Stomach (tissue), 9 donors: ENCODE data around the gene STX4. TPM values are rescaled to one million over a fixed set of nuclear protein-coding genes. Genes with fewer than 3 reads are reported as not detected.

Experiments
- DNase-seq, 2 donors: peaks; one replicate each; pipeline versions ENCODE4 v3.0.0 to v3.0.0-alpha.2; 2013 to 2019
- H3K27ac ChIP-seq, 5 donors: fragments of 200-600 bp in 4 of 5; sonication (generic) in 4 of 5; one replicate each; pipeline ENCODE4 v1.5.1; 2013 to 2019; ENCODE audit warnings: mild to moderate bottlenecking in 1 of 5, moderate library complexity in 1 of 5
- H3K27me3 ChIP-seq, 3 donors: fragments of 200-600 bp; sonication (generic); one replicate each; pipeline ENCODE4 v1.5.1; 2017 to 2019; ENCODE audit warnings: mixed run types in 1 of 3
- H3K36me3 ChIP-seq, 4 donors: fragments of 200-600 bp; sonication (generic); 1 replicate in 3 of 4; 2 replicates in 1 of 4; pipeline ENCODE4 v1.5.1; 2016 to 2019
- H3K4me1 ChIP-seq, 4 donors: fragments of 200-600 bp; sonication (generic); one replicate each; pipeline ENCODE4 v1.5.1; 2016 to 2019
- H3K4me3 ChIP-seq, 4 donors: fragments of 200-600 bp; sonication (generic) in 3 of 4; one replicate each; pipeline ENCODE4 v1.5.1; 2016 to 2019; ENCODE audit warnings: mild to moderate bottlenecking in 1 of 4
- H3K9me3 ChIP-seq, 4 donors: fragments of 200-600 bp; sonication (generic); one replicate each; pipeline ENCODE4 v1.5.1; 2016 to 2019
- EP300 ChIP-seq: sonication (generic); formaldehyde crosslinking; IDR thresholded peaks from one replicate; pipeline ENCODE4 v1.6.1; 2017; ENCODE audit warnings: antibody characterized with exemption
- POLR2A ChIP-seq, 4 donors: fragments of 450-650 bp; IDR thresholded peaks; one replicate each; pipeline ENCODE4 v1.6.1; 2016; ENCODE audit warnings: antibody characterized with exemption in 4 of 4, control low read depth in 2 of 4, mild to moderate bottlenecking in 1 of 4, moderate library complexity in 1 of 4
- POLR2AphosphoS5 ChIP-seq, 3 donors: sonication (generic); formaldehyde crosslinking; IDR thresholded peaks; one replicate each; pipeline ENCODE4 v1.6.1; 2016; ENCODE audit warnings: antibody characterized with exemption in 3 of 3
- WGBS, 5 donors: extraction: QIAGEN DNeasy Blood & Tissue Kit in 3 of 5; methylation state at CpG; one replicate each; pipeline versions ENCODE4 v1.1.5 to v1.1.7; 2013 to 2018; 5-methylcytosine and 5-hydroxymethylcytosine counted together
- intact Hi-C: fragments of 100-400 bp; cut with DNase I; formaldehyde crosslinking; loops from one replicate; pipeline ENCODE4 v1.15.1; 2023; ENCODE audit warnings: low total_unique reads
- polyA plus RNA-seq, 3 donors: library from polyadenylated mRNA; stranded (reverse); fragments of 200-250 nt; gene quantifications; one replicate each; pipeline ENCODE4 v1.2.3, GENCODE V29; 2013
- total RNA-seq, 5 donors: library from RNA; depleted of rRNA; stranded (reverse); fragments of >200 nt; gene quantifications; one replicate each; pipeline versions ENCODE4 v1.1.0 to v1.2.3, GENCODE V29; 2014 to 2016
- TF ChIP-seq, protein P1 (sequence below), 7 experiments: fragments of 450-650 bp in 4 of 7; fragments of 200-600 bp in 3 of 7; sonication (generic) in 3 of 7; IDR thresholded peaks; one replicate each; pipeline ENCODE4 v1.5.1; 2016 to 2019; ENCODE audit warnings: antibody characterized with exemption in 7 of 7, control low read depth in 2 of 7, mild to moderate bottlenecking in 1 of 7
- donor health status: healthy with polysubstance abuse.
- donor health status: Bipolar disorder and iron deficiency.
- donor health status: healthy.

Gene STX4
- total and polyA plus RNA-seq, 8 donors, result 13.8 to 254 (median 60.2) TPM

DNA sequence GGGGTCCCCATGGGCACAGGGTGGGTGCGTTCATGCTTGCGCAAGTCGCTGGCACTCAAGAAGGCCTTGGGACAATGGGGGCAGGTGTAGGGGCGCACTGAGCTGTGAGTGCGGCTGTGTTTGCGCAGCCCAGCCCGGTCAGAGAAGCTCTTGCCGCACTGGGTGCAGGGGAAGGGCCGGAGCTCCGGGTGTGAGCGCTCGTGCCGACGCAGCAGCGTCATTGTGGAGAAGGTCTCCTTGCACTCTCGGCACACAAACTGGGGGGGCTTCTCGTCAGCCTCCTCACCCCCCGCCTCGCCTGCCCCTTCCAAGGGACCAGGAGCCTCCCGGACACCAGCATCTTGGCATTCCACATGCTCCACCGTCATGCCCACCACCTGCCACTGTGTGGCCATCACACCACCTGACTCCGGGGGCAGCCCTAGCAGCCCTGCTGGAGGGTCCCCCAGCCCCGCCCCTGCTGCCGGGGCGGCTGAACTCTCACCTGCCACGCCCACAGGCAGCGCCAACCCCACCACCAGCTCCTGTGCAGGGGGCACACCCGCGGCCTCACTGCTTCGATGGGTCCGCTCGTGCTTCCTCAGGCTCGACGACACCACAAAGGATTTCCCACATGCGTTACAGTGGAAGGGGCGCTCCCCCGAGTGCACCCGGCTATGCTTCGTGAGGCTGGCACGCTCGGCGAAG is 27.9 kb downstream of the STX4 start:
- WGBS, 5 donors, result 94 to 97% (median 95%) methylated on average over 34 to 42 of the region's 42 CpGs
- no peak overlapping the region for H3K27ac ChIP-seq
- peaks cover 19 to 59% (median 42%) of the 10 kb centered on the region in 4 donors for H3K36me3 ChIP-seq
- no peak for DNase-seq
- no peak for TF ChIP-seq POLR2AphosphoS5 (IDR thresholded peaks at IDR 0.05)
- TF ChIP-seq POLR2A (IDR thresholded peaks at IDR 0.05), result no peak
- TF ChIP-seq EP300, result no peak
- TF ChIP-seq, protein P1, sequence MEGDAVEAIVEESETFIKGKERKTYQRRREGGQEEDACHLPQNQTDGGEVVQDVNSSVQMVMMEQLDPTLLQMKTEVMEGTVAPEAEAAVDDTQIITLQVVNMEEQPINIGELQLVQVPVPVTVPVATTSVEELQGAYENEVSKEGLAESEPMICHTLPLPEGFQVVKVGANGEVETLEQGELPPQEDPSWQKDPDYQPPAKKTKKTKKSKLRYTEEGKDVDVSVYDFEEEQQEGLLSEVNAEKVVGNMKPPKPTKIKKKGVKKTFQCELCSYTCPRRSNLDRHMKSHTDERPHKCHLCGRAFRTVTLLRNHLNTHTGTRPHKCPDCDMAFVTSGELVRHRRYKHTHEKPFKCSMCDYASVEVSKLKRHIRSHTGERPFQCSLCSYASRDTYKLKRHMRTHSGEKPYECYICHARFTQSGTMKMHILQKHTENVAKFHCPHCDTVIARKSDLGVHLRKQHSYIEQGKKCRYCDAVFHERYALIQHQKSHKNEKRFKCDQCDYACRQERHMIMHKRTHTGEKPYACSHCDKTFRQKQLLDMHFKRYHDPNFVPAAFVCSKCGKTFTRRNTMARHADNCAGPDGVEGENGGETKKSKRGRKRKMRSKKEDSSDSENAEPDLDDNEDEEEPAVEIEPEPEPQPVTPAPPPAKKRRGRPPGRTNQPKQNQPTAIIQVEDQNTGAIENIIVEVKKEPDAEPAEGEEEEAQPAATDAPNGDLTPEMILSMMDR (IDR thresholded peaks at IDR 0.05), result no peak
- intact Hi-C loops, result no loop called here
- no peak overlapping the region for H3K4me3 ChIP-seq
- H3K4me1 ChIP-seq, result peaks cover 10 to 39% (median 14%) of the 10 kb centered on the region in 4 donors
- no peaks in the 10 kb centered on the region for H3K9me3 ChIP-seq
- no peaks in the 10 kb centered on the region for H3K27me3 ChIP-seq

DNA sequence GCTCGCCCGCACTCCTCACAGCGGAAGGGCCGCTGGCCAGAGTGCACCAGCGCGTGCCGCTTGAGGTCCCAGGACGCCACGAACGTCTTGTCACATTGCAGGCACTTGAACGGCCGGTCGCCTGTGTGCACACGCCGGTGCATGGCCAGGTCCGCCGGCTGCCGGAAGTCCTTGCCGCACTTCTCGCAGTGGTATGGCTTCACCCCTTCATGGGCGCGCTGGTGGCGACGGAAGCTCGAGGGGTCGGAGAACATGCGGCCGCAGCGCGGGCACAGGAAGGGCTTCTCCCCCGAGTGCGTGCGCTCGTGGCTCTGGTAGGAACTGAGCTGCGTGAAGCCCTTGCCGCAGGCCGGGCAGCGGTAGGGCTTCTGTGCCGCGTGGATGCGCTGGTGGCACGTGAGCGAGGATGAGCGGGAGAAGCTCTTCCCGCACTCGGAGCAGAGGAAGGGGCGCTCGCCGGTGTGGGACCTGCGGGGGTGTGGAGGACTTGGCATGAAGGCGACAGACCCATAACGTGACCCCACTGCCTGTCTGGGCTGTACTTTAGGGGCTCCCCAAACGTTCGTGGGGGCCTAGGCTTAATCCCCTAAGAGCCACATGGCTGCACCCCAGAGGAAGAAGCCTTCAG is 28.6 kb downstream of the STX4 start:
- intact Hi-C loops, result no loop called here
- DNase-seq, result no peak
- Histone ChIP-seq H3K9me3 (no peaks in the 10 kb centered on the region), H3K27me3 (no peaks in the 10 kb centered on the region), H3K27ac (no peak overlapping the region), H3K4me1 (peaks cover 10 to 40% (median 14%) of the 10 kb centered on the region in 4 donors), H3K4me3 (no peak overlapping the region), H3K36me3 (peaks cover 19 to 59% (median 42%) of the 10 kb centered on the region in 4 donors)
- TF ChIP-seq POLR2A (IDR thresholded peaks at IDR 0.05) (no peak), EP300 (no peak), POLR2AphosphoS5 (IDR thresholded peaks at IDR 0.05) (no peak)
- TF ChIP-seq, protein P1 (IDR thresholded peaks at IDR 0.05), result no peak
- WGBS, 5 donors, result 96 to 98% (median 97%) methylated on average over 37 to 54 of the region's 54 CpGs

DNA sequence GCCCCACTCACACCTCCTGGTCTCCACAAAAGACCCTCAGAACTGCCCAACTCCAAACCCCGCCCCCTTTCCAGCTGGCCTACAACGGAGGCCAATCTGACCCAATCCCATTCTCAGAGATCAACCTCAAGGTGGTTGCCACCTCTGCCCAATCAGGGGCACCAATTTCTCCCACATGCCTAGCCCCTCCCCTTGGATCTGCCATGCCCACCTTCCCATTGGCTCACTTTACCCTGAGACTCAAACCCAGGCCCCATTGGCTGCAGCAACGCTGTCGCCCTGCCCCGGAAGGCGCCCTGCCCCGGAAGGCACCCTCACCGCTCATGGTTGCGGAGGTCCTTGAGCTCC is 30.1 kb downstream of the STX4 start:
- intact Hi-C loops, result no loop called here
- peaks cover 19 to 52% (median 40%) of the 10 kb centered on the region in 4 donors for H3K36me3 ChIP-seq
- H3K27ac ChIP-seq, result peak overlapping the region in 2 of 5 donors; percentile 54 to 59
- H3K4me1 ChIP-seq, result peaks cover 10 to 40% (median 14%) of the 10 kb centered on the region in 4 donors
- no peak overlapping the region for H3K4me3 ChIP-seq
- no peaks in the 10 kb centered on the region for H3K27me3 ChIP-seq
- TF ChIP-seq EP300 (no peak), POLR2AphosphoS5 (IDR thresholded peaks at IDR 0.05) (no peak), POLR2A (IDR thresholded peaks at IDR 0.05) (no peak)
- TF ChIP-seq, protein P1 (IDR thresholded peaks at IDR 0.05), result no peak
- no peak for DNase-seq
- no peaks in the 10 kb centered on the region for H3K9me3 ChIP-seq
- 94 to 96% (median 95%) methylated on average over 9 of the region's 9 CpGs for WGBS, 5 donors

DNA sequence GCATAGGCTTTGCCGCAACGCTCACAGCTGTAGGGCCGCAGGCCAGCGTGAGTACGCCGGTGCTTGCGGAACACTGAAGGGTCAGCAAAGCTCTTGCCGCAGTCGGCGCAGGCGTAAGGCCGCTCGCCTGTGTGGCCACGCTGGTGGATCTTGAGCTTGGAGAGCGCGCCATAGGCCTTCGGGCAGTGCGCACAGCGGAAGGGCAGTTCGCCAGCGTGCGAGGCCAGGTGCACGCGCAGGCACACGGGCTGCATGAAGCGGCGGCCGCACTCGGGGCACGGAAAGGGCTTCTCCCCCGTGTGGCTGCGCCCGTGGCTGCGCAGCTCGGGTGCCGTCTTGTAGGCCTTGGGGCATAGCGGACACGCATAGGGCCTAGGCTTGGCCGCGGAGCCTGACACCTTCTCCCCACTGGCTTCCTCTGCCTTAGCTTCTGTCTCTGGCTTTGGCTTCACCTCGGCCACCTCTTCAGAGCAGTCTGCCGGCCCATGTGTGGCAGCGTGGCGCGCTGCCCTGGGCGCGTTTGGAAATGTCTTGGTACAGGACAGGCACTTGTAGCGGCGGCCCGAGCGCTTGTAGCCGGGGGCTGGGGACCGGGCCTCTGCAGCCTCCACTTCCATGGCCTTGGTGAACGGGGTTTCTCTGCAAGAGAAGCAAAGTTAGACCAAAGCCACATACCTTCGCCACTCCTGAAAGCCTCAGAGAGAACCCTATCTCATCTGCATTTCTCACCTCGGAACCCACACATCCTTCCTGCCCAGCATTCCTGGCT is 30.7 kb downstream of the STX4 start:
- TF ChIP-seq, protein P1 (IDR thresholded peaks at IDR 0.05), result no peak
- no peak for TF ChIP-seq POLR2AphosphoS5 (IDR thresholded peaks at IDR 0.05)
- TF ChIP-seq EP300, result no peak
- no peak for TF ChIP-seq POLR2A (IDR thresholded peaks at IDR 0.05)
- no peaks in the 10 kb centered on the region for H3K9me3 ChIP-seq
- 87 to 94% (median 91%) methylated on average over 25 to 56 of the region's 56 CpGs for WGBS, 5 donors
- H3K27me3 ChIP-seq, result no peaks in the 10 kb centered on the region
- H3K36me3 ChIP-seq, result peaks cover 19 to 48% (median 39%) of the 10 kb centered on the region in 4 donors
- peak in 1 of 2 donors; percentile 3 for DNase-seq
- H3K4me3 ChIP-seq, result peak overlapping the region in 1 of 4 donors; percentile 3
- H3K4me1 ChIP-seq, result peaks cover 10 to 40% (median 14%) of the 10 kb centered on the region in 4 donors
- peak overlapping the region in 4 of 5 donors; percentile 43 to 74 (median 56) for H3K27ac ChIP-seq
- intact Hi-C loops, result no loop called here
